ENCODE data around the gene NLGN1. TPM values are rescaled to one million over a fixed set of nuclear protein-coding genes. Genes with fewer than 3 reads are reported as not detected.
A peak's percentile ranks its signal among the peaks of the same experiment; 100 is the strongest.

NLGN1 gene
- total and polyA plus RNA-seq, 2 of the 8 experiments (the other 6 are each of a cell fraction or from before 2014, with no cell fraction given): 7.8 to 14.8 TPM

GRCh38 chr3:173916799-173917198 lies 519.3 kb downstream of the NLGN1 start:
- no peak overlapping the region for H4K91ac ChIP-seq (replicated peaks; ENCODE audit: insufficient read length, low read length)
- no peaks in the 10 kb centered on the region for H3K9me3 ChIP-seq (ENCODE audit: insufficient read depth in 2 of 2, low read depth in 1 of 2, low read length in 1 of 2)
- H3K79me2 ChIP-seq (ENCODE audit: control insufficient read depth in 1 of 2, insufficient read depth in 2 of 2, low read length in 2 of 2): no peaks in the 10 kb centered on the region
- no peak overlapping the region for H3K23ac ChIP-seq (ENCODE audit: insufficient read length)
- DNase-seq (ENCODE audit: low read depth in 1 of 2, low spot score in 2 of 2) (no peak), FAIRE-seq (no peak)
- no peak overlapping the region for H3K27ac ChIP-seq (ENCODE audit: low read depth, low read length)
- TF ChIP-seq MAFK (IDR thresholded peaks at IDR 0.05; ENCODE audit: low read depth, low read length) (peak; percentile 26; the same call in 1 of the 2 replicates), MAX (IDR thresholded peaks at IDR 0.05) (no peak)
- TF ChIP-seq, protein P1, sequence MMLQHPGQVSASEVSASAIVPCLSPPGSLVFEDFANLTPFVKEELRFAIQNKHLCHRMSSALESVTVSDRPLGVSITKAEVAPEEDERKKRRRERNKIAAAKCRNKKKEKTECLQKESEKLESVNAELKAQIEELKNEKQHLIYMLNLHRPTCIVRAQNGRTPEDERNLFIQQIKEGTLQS (IDR thresholded peaks at IDR 0.05; ENCODE audit: insufficient read depth, low read depth, low read length): no peak
- no peaks in the 10 kb centered on the region for H3K36me3 ChIP-seq (ENCODE audit: control insufficient read depth in 2 of 4, insufficient read depth in 4 of 4, low read length in 3 of 4)
- H3K79me1 ChIP-seq (ENCODE audit: low read depth, low read length): no peaks in the 10 kb centered on the region
- H3K23me2 ChIP-seq (ENCODE audit: low read depth, low read length): no peaks in the 10 kb centered on the region; the same call in 1 of the 2 replicates
- no peak overlapping the region for H2AFZ ChIP-seq (ENCODE audit: low read length)
- POLR2A ChIA-PET (ENCODE audit: partially characterized antibody): no interaction called here
- peaks cover 0 to 1% (median 0%) of the 10 kb centered on the region in 4 experiments; a peak in 1 of 7 replicates for H3K27me3 ChIP-seq (replicated peaks in 1 of 4; ENCODE audit: control insufficient read depth in 3 of 4, extremely low read depth in 1 of 4, insufficient read depth in 3 of 4, low read length in 3 of 4)
- no peak overlapping the region for H3K14ac ChIP-seq (ENCODE audit: insufficient read length)
- no peak overlapping the region for H3K9ac ChIP-seq (replicated peaks in 1 of 4; ENCODE audit: extremely low read depth in 1 of 4, low read depth in 3 of 4, low read length in 3 of 4)
- H2BK12ac ChIP-seq (ENCODE audit: low read depth, low read length): no peak overlapping the region
- H3K4me2 ChIP-seq (ENCODE audit: insufficient read depth in 1 of 2, low read depth in 2 of 2, low read length in 2 of 2): no peak overlapping the region
- H3K4me1 ChIP-seq (replicated peaks in 1 of 4; ENCODE audit: control insufficient read depth in 3 of 4, insufficient read depth in 4 of 4, low read length in 3 of 4): peaks cover 4 to 21% (median 12%) of the 10 kb centered on the region in 4 experiments; a peak in 6 of 7 replicates
- H3K18ac ChIP-seq (ENCODE audit: extremely low read depth, low read length): no peak overlapping the region
- no peak overlapping the region for H2BK120ac ChIP-seq (replicated peaks; ENCODE audit: low read depth, low read length)
- H3K4me3 ChIP-seq (ENCODE audit: extremely low read depth in 1 of 4, insufficient read depth in 2 of 4, low read depth in 3 of 4, low read length in 4 of 4): no peak overlapping the region
- no peaks in the 10 kb centered on the region for H4K20me1 ChIP-seq (replicated peaks in 1 of 2; ENCODE audit: control insufficient read depth in 1 of 2, insufficient read depth in 2 of 2, low read length in 2 of 2)
- CTCF ChIA-PET (ENCODE audit: partially characterized antibody): interaction anchor here (0.6 kb wide), 1 partner anchor 1184 kb away, joined by 5 read pairs; no protein-coding TSS in a partner anchor
- H4K8ac ChIP-seq (ENCODE audit: extremely low read depth, insufficient read depth, low read length): no peak overlapping the region
- H2BK15ac ChIP-seq (ENCODE audit: low read length): no peak overlapping the region
- no peak overlapping the region for H3K4ac ChIP-seq (replicated peaks; ENCODE audit: insufficient read length, low read depth, low read length)
- H2BK5ac ChIP-seq (ENCODE audit: low read depth, low read length): no peak overlapping the region
- H2BK20ac ChIP-seq (ENCODE audit: low read length): no peak overlapping the region
- H2AK5ac ChIP-seq (ENCODE audit: low read depth, low read length): no peak overlapping the region
- H3K56ac ChIP-seq (replicated peaks; ENCODE audit: insufficient read length, low read depth, low read length): no peak overlapping the region
- no peak overlapping the region for H4K5ac ChIP-seq (ENCODE audit: insufficient read length, low read depth, low read length)
